Type B pancreatic cell (in vitro differentiated cells): ENCODE data around the gene COLQ. TPM values are rescaled to one million over a fixed set of nuclear protein-coding genes. Genes with fewer than 3 reads are reported as not detected.
"Not testable (repeated sequence)": the region's sequence is repeated elsewhere in the genome, so short reads cannot be mapped to it uniquely, and the experiment has no call there.

ENCODE experiments used
- DNase-seq: peaks from one replicate; pipeline ENCODE4 v3.0.0; 2021; ENCODE audit warnings: mixed read lengths; ENCODE audit not compliant: unreplicated experiment; ENCODE audit errors: extremely low spot score
- H3K27ac Mint-ChIP-seq: 2 replicates; pipeline ENCODE4 v1.8.0; 2021; ENCODE audit warnings: mild to moderate bottlenecking, mixed read lengths
- H3K27me3 Mint-ChIP-seq: 2 replicates; pipeline ENCODE4 v1.8.0; 2021; ENCODE audit warnings: mixed read lengths
- H3K36me3 Mint-ChIP-seq: 2 replicates; pipeline ENCODE4 v1.8.0; 2021; ENCODE audit warnings: mixed read lengths
- H3K4me1 Mint-ChIP-seq: one replicate; pipeline ENCODE4 v1.8.0; 2021; ENCODE audit warnings: mixed read lengths; ENCODE audit not compliant: unreplicated experiment
- H3K4me3 Mint-ChIP-seq: 2 replicates; pipeline ENCODE4 v1.8.0; 2021; ENCODE audit warnings: mild to moderate bottlenecking, mixed read lengths
- H3K9me3 Mint-ChIP-seq: 2 replicates; pipeline ENCODE4 v1.8.0; 2021; ENCODE audit warnings: mixed read lengths
- CTCF ChIP-seq: fragments of 200-600 bp; sonication (generic); conservative IDR thresholded peaks from 2 replicates; pipeline ENCODE4 v1.5.0; 2021; ENCODE audit warnings: antibody characterized with exemption, mild to moderate bottlenecking
- total RNA-seq: library from RNA; stranded (reverse); gene quantifications from 2 replicates; pipeline ENCODE4 v1.2.1, GENCODE V29; 2021; ENCODE audit warnings: low replicate concordance

COLQ gene
- total RNA-seq, 1 donor from 2014 or later: 4.1 TPM

GRCh38 chr3:15538345-15538744, 16.8 kb upstream of the COLQ start:
- Mint-ChIP-seq H3K36me3 (no peaks in the 10 kb centered on the region), H3K27ac (no peak overlapping the region), H3K27me3 (no peaks in the 10 kb centered on the region), H3K4me1 (no peaks in the 10 kb centered on the region), H3K4me3 (no peak overlapping the region), H3K9me3 (no peaks in the 10 kb centered on the region)
- DNase-seq: no peak
- no peak for TF ChIP-seq CTCF

GRCh38 chr3:15536856-15537255, 15.3 kb upstream of the COLQ start:
- H3K36me3 Mint-ChIP-seq: no peaks in the 10 kb centered on the region
- TF ChIP-seq CTCF: no peak
- no peaks in the 10 kb centered on the region for H3K4me1 Mint-ChIP-seq
- DNase-seq: no peak
- no peak overlapping the region for H3K27ac Mint-ChIP-seq
- no peaks in the 10 kb centered on the region for H3K27me3 Mint-ChIP-seq
- no peaks in the 10 kb centered on the region for H3K9me3 Mint-ChIP-seq
- H3K4me3 Mint-ChIP-seq: no peak overlapping the region

- Mint-ChIP-seq H3K4me3 (no peak overlapping the region), H3K4me1 (no peaks in the 10 kb centered on the region), H3K9me3 (no peaks in the 10 kb centered on the region), H3K36me3 (no peaks in the 10 kb centered on the region), H3K27ac (no peak overlapping the region), H3K27me3 (no peaks in the 10 kb centered on the region)
- no peak for DNase-seq
- no peak for TF ChIP-seq CTCF
Observed at GRCh38 chr3:15535732-15536131, 14.2 kb upstream of the COLQ start.

GRCh38 chr3:15532614-15533013, 11.1 kb upstream of the COLQ start:
- not testable (repeated sequence) for H3K36me3 Mint-ChIP-seq, H3K4me1 Mint-ChIP-seq, DNase-seq, H3K27ac Mint-ChIP-seq, H3K4me3 Mint-ChIP-seq, H3K9me3 Mint-ChIP-seq, H3K27me3 Mint-ChIP-seq

GRCh38 chr3:15531346-15531745, 9.8 kb upstream of the COLQ start:
- Mint-ChIP-seq H3K4me3 (no peak overlapping the region), H3K4me1 (peaks cover 7% of the 10 kb centered on the region), H3K36me3 (no peaks in the 10 kb centered on the region), H3K27me3 (no peaks in the 10 kb centered on the region), H3K9me3 (no peaks in the 10 kb centered on the region), H3K27ac (no peak overlapping the region)
- TF ChIP-seq CTCF: no peak
- no peak for DNase-seq

GRCh38 chr3:15528854-15529537, 7.5 kb upstream of the COLQ start:
- Mint-ChIP-seq H3K36me3 (no peaks in the 10 kb centered on the region), H3K4me3 (no peak overlapping the region), H3K27me3 (no peaks in the 10 kb centered on the region), H3K27ac (no peak overlapping the region), H3K4me1 (peaks cover 7% of the 10 kb centered on the region), H3K9me3 (no peaks in the 10 kb centered on the region)
- TF ChIP-seq CTCF: no peak
- DNase-seq: no peak
